Measurements from ENCODE around the gene TJAP1. TPM values are rescaled to one million over a fixed set of nuclear protein-coding genes. Genes with fewer than 3 reads are reported as not detected.

Gene TJAP1
- polyA plus RNA-seq, 1 donor from 2014 or later, result 11.4 TPM

DNA sequence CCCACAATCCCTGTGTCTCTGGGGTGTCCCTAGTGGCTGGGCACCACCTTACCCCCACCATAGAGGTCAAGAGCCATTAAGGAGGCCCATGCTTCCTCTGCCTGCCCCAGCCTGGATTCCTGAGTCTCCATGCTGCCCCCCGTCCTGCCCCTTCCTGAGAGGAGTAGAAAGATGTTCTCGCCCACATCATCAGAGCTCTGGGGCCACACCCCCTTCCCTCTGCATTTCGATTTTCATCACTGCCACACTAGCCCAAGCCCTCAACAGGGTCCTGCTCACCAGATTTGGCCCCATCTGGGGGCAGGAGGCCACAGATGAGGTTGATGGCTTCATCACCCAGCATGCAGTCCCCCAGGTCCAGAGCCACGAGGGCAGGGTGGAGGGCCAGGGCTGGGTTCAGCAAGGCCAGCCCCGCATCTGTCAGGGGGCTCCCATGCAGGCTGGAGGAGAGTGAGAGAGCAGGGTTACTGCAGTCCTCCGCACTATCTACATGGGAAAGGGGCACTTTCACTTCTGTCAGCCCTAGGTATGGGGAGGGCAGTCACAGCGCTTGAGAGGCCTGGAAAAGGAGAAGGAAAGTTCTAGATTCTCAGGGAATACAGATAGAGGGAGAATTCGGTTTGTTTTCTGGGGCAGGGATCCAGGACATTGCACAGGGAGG is 31.2 kb downstream of the TJAP1 start:
- peaks cover 5% of the 10 kb centered on the region for H3K36me3 ChIP-seq (ENCODE audit: insufficient read depth, low read length)
- peak overlapping the region; percentile 75 for H3K4me3 ChIP-seq (ENCODE audit: low read length)
- H3F3A ChIP-seq (ENCODE audit: insufficient read depth, low read length, poor library complexity, severe bottlenecking), result no peaks in the 10 kb centered on the region
- H3K27ac ChIP-seq (ENCODE audit: low read length), result no peak overlapping the region
- peak overlapping the region; percentile 81 for H3K9ac ChIP-seq (ENCODE audit: low read length)
- H3K4me2 ChIP-seq (ENCODE audit: low read length), result peak overlapping the region; percentile 87
- no peak overlapping the region for H2AFZ ChIP-seq (ENCODE audit: low read depth, low read length)
- no peaks in the 10 kb centered on the region for H4K20me1 ChIP-seq (ENCODE audit: insufficient read depth)
- TF ChIP-seq, protein P1, sequence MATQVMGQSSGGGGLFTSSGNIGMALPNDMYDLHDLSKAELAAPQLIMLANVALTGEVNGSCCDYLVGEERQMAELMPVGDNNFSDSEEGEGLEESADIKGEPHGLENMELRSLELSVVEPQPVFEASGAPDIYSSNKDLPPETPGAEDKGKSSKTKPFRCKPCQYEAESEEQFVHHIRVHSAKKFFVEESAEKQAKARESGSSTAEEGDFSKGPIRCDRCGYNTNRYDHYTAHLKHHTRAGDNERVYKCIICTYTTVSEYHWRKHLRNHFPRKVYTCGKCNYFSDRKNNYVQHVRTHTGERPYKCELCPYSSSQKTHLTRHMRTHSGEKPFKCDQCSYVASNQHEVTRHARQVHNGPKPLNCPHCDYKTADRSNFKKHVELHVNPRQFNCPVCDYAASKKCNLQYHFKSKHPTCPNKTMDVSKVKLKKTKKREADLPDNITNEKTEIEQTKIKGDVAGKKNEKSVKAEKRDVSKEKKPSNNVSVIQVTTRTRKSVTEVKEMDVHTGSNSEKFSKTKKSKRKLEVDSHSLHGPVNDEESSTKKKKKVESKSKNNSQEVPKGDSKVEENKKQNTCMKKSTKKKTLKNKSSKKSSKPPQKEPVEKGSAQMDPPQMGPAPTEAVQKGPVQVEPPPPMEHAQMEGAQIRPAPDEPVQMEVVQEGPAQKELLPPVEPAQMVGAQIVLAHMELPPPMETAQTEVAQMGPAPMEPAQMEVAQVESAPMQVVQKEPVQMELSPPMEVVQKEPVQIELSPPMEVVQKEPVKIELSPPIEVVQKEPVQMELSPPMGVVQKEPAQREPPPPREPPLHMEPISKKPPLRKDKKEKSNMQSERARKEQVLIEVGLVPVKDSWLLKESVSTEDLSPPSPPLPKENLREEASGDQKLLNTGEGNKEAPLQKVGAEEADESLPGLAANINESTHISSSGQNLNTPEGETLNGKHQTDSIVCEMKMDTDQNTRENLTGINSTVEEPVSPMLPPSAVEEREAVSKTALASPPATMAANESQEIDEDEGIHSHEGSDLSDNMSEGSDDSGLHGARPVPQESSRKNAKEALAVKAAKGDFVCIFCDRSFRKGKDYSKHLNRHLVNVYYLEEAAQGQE (IDR thresholded peaks at IDR 0.05; ENCODE audit: borderline replicate concordance), result no peak
- no peaks in the 10 kb centered on the region for H3K9me2 ChIP-seq (ENCODE audit: insufficient read depth, low read length)
- no peaks in the 10 kb centered on the region for H3K9me3 ChIP-seq (ENCODE audit: low read length)
- H3K79me2 ChIP-seq (replicated peaks; ENCODE audit: insufficient read depth, low read length), result no peaks in the 10 kb centered on the region
- no peaks in the 10 kb centered on the region for H3K27me3 ChIP-seq (ENCODE audit: insufficient read depth, low read depth, low read length)

DNA sequence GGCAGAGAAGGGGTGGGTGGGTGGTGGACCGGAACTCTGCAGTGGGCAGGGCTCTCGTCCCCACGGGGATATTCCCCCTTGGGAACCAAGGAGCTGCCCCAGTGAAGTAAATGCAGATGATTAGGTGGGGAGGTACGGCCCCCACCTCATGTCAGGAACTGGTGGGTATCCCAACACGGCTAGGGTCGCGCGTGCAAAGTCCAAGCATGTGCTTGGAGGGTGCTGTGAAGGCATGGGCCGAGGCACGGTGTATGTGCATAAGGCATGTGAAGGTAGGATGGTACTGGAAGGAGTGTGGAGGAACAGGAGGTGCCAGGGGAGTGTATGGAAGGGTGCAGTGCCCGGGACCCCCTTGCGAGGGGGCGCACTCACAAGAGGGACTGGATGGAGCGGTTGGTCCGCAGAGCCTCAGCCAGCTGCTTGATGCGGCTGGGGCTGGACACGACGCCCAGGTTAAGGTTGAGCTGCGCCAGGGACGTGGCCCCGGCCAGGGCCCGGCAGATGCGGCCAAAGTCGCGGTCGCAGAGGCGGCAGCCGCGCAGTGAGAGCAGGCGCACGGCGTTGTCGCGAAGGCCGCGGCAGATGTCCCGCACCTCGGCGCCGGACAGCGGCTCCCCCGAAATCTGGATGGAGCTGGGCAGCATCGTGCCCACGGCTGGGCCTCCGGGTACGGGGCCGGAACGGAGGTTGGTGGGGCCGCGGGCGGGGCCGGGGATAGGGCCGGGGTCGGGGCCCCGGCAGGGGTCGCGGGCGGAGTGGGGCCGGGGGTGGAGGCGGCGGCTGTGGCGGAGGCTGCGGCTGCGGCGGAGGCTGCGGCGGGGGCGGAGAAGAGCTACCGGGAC is 32.0 kb downstream of the TJAP1 start:
- Histone ChIP-seq H3K27me3 (ENCODE audit: insufficient read depth, low read depth, low read length) (no peaks in the 10 kb centered on the region), H3K4me3 (ENCODE audit: low read length) (peak overlapping the region; percentile 75), H3K79me2 (replicated peaks; ENCODE audit: insufficient read depth, low read length) (peaks cover 3% of the 10 kb centered on the region), H3F3A (ENCODE audit: insufficient read depth, low read length, poor library complexity, severe bottlenecking) (no peaks in the 10 kb centered on the region), H3K4me2 (ENCODE audit: low read length) (peak overlapping the region; percentile 87), H3K27ac (ENCODE audit: low read length) (peak overlapping the region; percentile 76), H4K20me1 (ENCODE audit: insufficient read depth) (no peaks in the 10 kb centered on the region), H2AFZ (ENCODE audit: low read depth, low read length) (no peak overlapping the region), H3K9ac (ENCODE audit: low read length) (peak overlapping the region; percentile 81), H3K9me2 (ENCODE audit: insufficient read depth, low read length) (no peaks in the 10 kb centered on the region), H3K36me3 (ENCODE audit: insufficient read depth, low read length) (peaks cover 5% of the 10 kb centered on the region), H3K9me3 (ENCODE audit: low read length) (no peaks in the 10 kb centered on the region)
- TF ChIP-seq POLR2AphosphoS5 (IDR thresholded peaks at IDR 0.05) (no peak), EZH2 (IDR thresholded peaks at IDR 0.05; ENCODE audit: borderline replicate concordance, insufficient read depth, low read length, poor library complexity, severe bottlenecking) (no peak)
- TF ChIP-seq, protein P2, sequence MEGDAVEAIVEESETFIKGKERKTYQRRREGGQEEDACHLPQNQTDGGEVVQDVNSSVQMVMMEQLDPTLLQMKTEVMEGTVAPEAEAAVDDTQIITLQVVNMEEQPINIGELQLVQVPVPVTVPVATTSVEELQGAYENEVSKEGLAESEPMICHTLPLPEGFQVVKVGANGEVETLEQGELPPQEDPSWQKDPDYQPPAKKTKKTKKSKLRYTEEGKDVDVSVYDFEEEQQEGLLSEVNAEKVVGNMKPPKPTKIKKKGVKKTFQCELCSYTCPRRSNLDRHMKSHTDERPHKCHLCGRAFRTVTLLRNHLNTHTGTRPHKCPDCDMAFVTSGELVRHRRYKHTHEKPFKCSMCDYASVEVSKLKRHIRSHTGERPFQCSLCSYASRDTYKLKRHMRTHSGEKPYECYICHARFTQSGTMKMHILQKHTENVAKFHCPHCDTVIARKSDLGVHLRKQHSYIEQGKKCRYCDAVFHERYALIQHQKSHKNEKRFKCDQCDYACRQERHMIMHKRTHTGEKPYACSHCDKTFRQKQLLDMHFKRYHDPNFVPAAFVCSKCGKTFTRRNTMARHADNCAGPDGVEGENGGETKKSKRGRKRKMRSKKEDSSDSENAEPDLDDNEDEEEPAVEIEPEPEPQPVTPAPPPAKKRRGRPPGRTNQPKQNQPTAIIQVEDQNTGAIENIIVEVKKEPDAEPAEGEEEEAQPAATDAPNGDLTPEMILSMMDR (IDR thresholded peaks at IDR 0.05; ENCODE audit: poor library complexity, severe bottlenecking), result peak; percentile 54
